ENCODE results near the gene FEM1B.

GRCh38 chr15:68261241-68261640 lies 16.3 kb upstream of the FEM1B start:
- TF ChIP-seq, protein P1, sequence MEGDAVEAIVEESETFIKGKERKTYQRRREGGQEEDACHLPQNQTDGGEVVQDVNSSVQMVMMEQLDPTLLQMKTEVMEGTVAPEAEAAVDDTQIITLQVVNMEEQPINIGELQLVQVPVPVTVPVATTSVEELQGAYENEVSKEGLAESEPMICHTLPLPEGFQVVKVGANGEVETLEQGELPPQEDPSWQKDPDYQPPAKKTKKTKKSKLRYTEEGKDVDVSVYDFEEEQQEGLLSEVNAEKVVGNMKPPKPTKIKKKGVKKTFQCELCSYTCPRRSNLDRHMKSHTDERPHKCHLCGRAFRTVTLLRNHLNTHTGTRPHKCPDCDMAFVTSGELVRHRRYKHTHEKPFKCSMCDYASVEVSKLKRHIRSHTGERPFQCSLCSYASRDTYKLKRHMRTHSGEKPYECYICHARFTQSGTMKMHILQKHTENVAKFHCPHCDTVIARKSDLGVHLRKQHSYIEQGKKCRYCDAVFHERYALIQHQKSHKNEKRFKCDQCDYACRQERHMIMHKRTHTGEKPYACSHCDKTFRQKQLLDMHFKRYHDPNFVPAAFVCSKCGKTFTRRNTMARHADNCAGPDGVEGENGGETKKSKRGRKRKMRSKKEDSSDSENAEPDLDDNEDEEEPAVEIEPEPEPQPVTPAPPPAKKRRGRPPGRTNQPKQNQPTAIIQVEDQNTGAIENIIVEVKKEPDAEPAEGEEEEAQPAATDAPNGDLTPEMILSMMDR (IDR thresholded peaks at IDR 0.05): no peak
- no peak for TF ChIP-seq POLR2AphosphoS5 (IDR thresholded peaks at IDR 0.05)

All from sigmoid colon (tissue), 4 donors.